Endothelial cell of umbilical vein (primary cell): ENCODE measurements around the gene SRGAP1.

ENCODE experiments used
- CTCF ChIP-seq, 2 donors: IDR thresholded peaks; 1 replicate in 1 of 2; 2 replicates in 1 of 2; pipeline ENCODE4 v1.5.1; 2011; ENCODE audit warnings: low read length in 2 of 2, mild to moderate bottlenecking in 2 of 2, moderate library complexity in 2 of 2, control low read depth in 1 of 2, inconsistent platforms in 1 of 2, low read depth in 1 of 2; ENCODE audit not compliant: insufficient read depth in 1 of 2; ENCODE audit errors: extremely low read depth in 1 of 2
- EZH2 ChIP-seq: IDR thresholded peaks from 2 replicates; pipeline ENCODE4 v1.6.1; 2012; ENCODE audit warnings: borderline replicate concordance, low read depth, mild to moderate bottlenecking, moderate library complexity, low read length, inconsistent platforms; ENCODE audit not compliant: severe bottlenecking
- JUN ChIP-seq: IDR thresholded peaks from 2 replicates; pipeline ENCODE4 v1.6.1; 2011; ENCODE audit warnings: borderline replicate concordance, low read depth; ENCODE audit not compliant: insufficient read length, insufficient read depth
- MAX ChIP-seq: IDR thresholded peaks from 2 replicates; pipeline ENCODE4 v1.6.1; 2011; ENCODE audit not compliant: insufficient read depth, insufficient read length
- MYC ChIP-seq: IDR thresholded peaks from one replicate; pipeline ENCODE4 v1.6.1; 2011; ENCODE audit warnings: mild to moderate bottlenecking, low read depth, low read length
- POLR2A ChIP-seq: IDR thresholded peaks from 2 replicates; pipeline ENCODE4 v1.6.1; 2012; ENCODE audit warnings: low read depth, mild to moderate bottlenecking, control low read depth, low read length
- POLR2AphosphoS5 ChIP-seq: IDR thresholded peaks from 2 replicates; pipeline ENCODE4 v1.6.1; 2012; ENCODE audit warnings: low read depth, mild to moderate bottlenecking, control low read depth, low read length, moderate library complexity; ENCODE audit not compliant: insufficient read depth

GRCh38 chr12:63976902-63977395 lies 132.4 kb downstream of the SRGAP1 start:
- TF ChIP-seq POLR2AphosphoS5 (no peak), EZH2 (no peak), POLR2A (no peak), CTCF (IDR thresholded peaks at IDR 0.05; ENCODE audit: extremely low read depth in 1 of 2, insufficient read depth in 1 of 2, low read depth in 1 of 2, low read length in 2 of 2) (no peak), MAX (no peak), MYC (no peak), JUN (no peak)
